ENCODE results near the gene FRG1. TPM values are rescaled to one million over a fixed set of nuclear protein-coding genes. Genes with fewer than 3 reads are reported as not detected.
"Not testable (repeated sequence)": the region's sequence is repeated elsewhere in the genome, so short reads cannot be mapped to it uniquely, and the experiment has no call there.

FRG1 gene
- total RNA-seq, 2 experiments from 2014 or later = 48.7 to 49.0 TPM

DNA sequence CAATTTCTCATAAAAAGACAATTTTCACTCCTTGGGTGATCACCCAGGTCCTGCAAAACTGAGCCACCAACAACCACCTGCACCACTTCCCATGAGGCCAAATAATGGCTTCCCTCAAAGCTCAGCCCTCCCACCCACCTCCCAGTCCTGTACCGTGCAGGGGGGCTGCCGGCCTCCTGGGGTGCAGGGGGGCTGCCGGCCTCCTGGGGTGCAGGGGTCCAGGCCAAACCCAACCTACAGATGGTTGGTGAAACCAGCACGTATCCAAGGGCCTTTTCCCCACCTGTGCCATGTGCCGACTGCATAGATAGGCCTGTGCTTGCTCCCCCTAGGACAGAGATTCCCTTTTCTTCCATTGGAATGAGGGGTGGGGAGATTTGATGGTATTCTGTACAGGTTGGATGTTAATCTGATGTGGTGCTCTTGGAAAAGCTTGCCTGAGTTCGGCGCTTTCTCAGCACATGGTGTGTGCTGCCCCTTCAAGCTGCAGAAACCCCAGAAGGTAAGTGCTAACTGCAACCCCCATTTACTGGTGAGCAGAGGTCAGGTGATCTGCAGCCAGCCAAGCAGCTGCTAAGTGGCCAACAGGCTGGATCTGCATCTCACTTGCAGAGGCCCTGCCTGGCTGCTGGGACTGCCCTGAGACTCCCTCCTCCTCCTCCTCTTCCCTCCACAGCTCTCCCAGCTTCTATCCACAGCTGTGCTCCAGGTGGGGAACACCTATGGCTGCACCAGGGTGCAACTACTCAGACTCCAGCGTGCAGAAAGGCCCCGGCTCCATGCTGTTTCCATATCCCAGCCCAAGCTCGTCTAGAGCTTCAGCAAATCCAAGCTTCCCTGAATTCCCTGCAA is 38.8 kb downstream of the FRG1 start:
- H3K9me3 ChIP-seq (ENCODE audit: control insufficient read depth in 1 of 2, insufficient read depth in 1 of 2, low read length in 2 of 2) = no peaks in the 10 kb centered on the region
- peaks cover 4% of the 10 kb centered on the region for H3K27me3 Mint-ChIP-seq
- ATAC-seq (ENCODE audit: poor library complexity) = no peak
- no peaks in the 10 kb centered on the region for H3K27me3 ChIP-seq (ENCODE audit: control insufficient read depth in 1 of 2, insufficient read depth in 2 of 2, low read length in 2 of 2)
- intact Hi-C loops (cut with DNase I, micrococcal nuclease) = no loop called here
- DNase-seq = no peak
- H3K4me3 Mint-ChIP-seq = no peak overlapping the region
- H3K36me3 ChIP-seq (ENCODE audit: insufficient read depth, low read length) = no peaks in the 10 kb centered on the region
- H3K36me3 Mint-ChIP-seq (ENCODE audit: low read depth) = no peaks in the 10 kb centered on the region
- H3K27ac ChIP-seq (ENCODE audit: low read depth in 1 of 2, low read length in 2 of 2) = no peak overlapping the region
- no peak overlapping the region for H3K4me3 ChIP-seq (ENCODE audit: low read length)
- H3K4me1 ChIP-seq (ENCODE audit: insufficient read depth, low read length) = no peaks in the 10 kb centered on the region
- ChIA-PET POLR2A (no interaction called here), CTCF (no interaction called here)
- no peak overlapping the region for H3K27ac Mint-ChIP-seq
- TF ChIP-seq, protein P1, sequence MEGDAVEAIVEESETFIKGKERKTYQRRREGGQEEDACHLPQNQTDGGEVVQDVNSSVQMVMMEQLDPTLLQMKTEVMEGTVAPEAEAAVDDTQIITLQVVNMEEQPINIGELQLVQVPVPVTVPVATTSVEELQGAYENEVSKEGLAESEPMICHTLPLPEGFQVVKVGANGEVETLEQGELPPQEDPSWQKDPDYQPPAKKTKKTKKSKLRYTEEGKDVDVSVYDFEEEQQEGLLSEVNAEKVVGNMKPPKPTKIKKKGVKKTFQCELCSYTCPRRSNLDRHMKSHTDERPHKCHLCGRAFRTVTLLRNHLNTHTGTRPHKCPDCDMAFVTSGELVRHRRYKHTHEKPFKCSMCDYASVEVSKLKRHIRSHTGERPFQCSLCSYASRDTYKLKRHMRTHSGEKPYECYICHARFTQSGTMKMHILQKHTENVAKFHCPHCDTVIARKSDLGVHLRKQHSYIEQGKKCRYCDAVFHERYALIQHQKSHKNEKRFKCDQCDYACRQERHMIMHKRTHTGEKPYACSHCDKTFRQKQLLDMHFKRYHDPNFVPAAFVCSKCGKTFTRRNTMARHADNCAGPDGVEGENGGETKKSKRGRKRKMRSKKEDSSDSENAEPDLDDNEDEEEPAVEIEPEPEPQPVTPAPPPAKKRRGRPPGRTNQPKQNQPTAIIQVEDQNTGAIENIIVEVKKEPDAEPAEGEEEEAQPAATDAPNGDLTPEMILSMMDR (IDR thresholded peaks at IDR 0.05) = no peak
- H3K4me1 Mint-ChIP-seq (ENCODE audit: low read depth) = no peaks in the 10 kb centered on the region
- peaks cover 2% of the 10 kb centered on the region for H3K9me3 Mint-ChIP-seq

DNA sequence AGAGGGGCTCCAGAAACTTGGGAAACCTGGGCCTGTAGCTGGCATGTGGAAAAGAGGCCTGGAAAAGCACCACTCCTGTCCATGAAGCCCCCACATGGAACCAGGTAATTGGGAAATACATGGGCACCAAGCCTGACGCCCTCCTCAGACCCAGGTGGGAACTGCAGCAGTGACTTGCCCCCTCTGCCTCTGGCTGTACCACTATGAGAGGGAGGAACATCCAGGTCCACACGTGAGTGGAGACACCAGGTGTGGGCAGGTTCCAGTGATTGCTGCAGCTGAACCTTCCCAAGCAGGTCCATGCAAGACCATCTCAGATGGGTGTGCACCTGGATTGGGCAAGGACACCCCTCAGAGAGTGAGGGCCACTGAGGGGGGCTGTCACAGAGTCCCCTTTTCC is 39.6 kb downstream of the FRG1 start:
- DNase-seq; POLR2A ChIA-PET; H3K27ac Mint-ChIP-seq; CTCF ChIA-PET; H3K27me3 ChIP-seq (ENCODE audit: control insufficient read depth in 1 of 2, insufficient read depth in 2 of 2, low read length in 2 of 2); H3K4me3 Mint-ChIP-seq; H3K4me1 ChIP-seq (ENCODE audit: insufficient read depth, low read length); H3K4me1 Mint-ChIP-seq (ENCODE audit: low read depth); H3K36me3 ChIP-seq (ENCODE audit: insufficient read depth, low read length); H3K4me3 ChIP-seq (ENCODE audit: low read length); ATAC-seq (ENCODE audit: poor library complexity); H3K27me3 Mint-ChIP-seq; H3K9me3 Mint-ChIP-seq; intact Hi-C loops (cut with DNase I, micrococcal nuclease); H3K27ac ChIP-seq (ENCODE audit: low read depth in 1 of 2, low read length in 2 of 2); H3K36me3 Mint-ChIP-seq (ENCODE audit: low read depth); H3K9me3 ChIP-seq (ENCODE audit: control insufficient read depth in 1 of 2, insufficient read depth in 1 of 2, low read length in 2 of 2): not testable (repeated sequence)

GRCh38 chr4:189981970-189982369 is 41.3 kb downstream of the FRG1 start:
- TF ChIP-seq, protein P1 (IDR thresholded peaks at IDR 0.05) = no peak
- H3K27me3 Mint-ChIP-seq = no peaks in the 10 kb centered on the region
- no peaks in the 10 kb centered on the region for H3K36me3 Mint-ChIP-seq (ENCODE audit: low read depth)
- Histone ChIP-seq H3K36me3 (ENCODE audit: insufficient read depth, low read length) (no peaks in the 10 kb centered on the region), H3K27ac (ENCODE audit: low read depth in 1 of 2, low read length in 2 of 2) (no peak overlapping the region), H3K9me3 (ENCODE audit: control insufficient read depth in 1 of 2, insufficient read depth in 1 of 2, low read length in 2 of 2) (no peaks in the 10 kb centered on the region), H3K27me3 (ENCODE audit: control insufficient read depth in 1 of 2, insufficient read depth in 2 of 2, low read length in 2 of 2) (no peaks in the 10 kb centered on the region), H3K4me1 (ENCODE audit: insufficient read depth, low read length) (no peaks in the 10 kb centered on the region), H3K4me3 (ENCODE audit: low read length) (no peak overlapping the region)
- peaks cover 2% of the 10 kb centered on the region for H3K9me3 Mint-ChIP-seq
- ATAC-seq (ENCODE audit: poor library complexity) (no peak), DNase-seq (no peak)
- H3K4me3 Mint-ChIP-seq = no peak overlapping the region
- no peak overlapping the region for H3K27ac Mint-ChIP-seq
- intact Hi-C loops (cut with DNase I, micrococcal nuclease) = no loop called here
- POLR2A ChIA-PET = no interaction called here
- CTCF ChIA-PET = no interaction called here
- H3K4me1 Mint-ChIP-seq (ENCODE audit: low read depth) = no peaks in the 10 kb centered on the region

DNA sequence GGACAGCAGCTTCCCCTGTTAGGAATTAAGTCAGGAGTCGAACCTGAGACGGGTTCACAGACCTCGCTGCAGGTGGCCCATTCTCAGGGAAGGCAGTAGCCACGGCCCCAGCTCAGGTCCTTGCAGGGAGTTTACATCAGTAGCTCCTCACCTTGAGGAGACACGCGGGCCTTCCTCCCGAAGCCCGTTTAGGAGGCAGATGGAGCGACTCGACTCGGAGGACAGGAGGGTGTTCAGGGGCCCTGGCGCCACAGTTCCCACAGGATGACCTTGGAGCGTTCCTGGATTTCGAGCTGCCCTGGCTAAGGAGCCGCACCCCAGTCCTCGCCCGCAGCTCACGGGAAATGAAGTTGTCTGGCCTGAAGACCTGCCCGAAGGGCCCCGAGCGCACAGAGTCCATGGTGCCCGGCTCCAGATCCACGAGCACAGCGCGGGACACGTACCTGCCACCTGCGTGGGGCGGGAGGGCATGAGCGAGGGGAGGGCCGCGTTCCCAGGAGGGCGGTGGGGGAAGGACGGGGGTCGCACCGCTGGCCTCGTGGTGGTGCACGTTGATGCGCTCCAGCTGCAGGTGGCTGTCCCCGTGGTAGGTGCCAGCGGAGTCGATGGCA is 43.3 kb downstream of the FRG1 start:
- H3K27ac Mint-ChIP-seq; H3K36me3 Mint-ChIP-seq (ENCODE audit: low read depth); POLR2A ChIA-PET; H3K4me1 Mint-ChIP-seq (ENCODE audit: low read depth); H3K27me3 Mint-ChIP-seq; CTCF ChIA-PET; H3K4me3 ChIP-seq (ENCODE audit: low read length); H3K4me3 Mint-ChIP-seq; H3K27me3 ChIP-seq (ENCODE audit: control insufficient read depth in 1 of 2, insufficient read depth in 2 of 2, low read length in 2 of 2); ATAC-seq (ENCODE audit: poor library complexity); H3K9me3 ChIP-seq (ENCODE audit: control insufficient read depth in 1 of 2, insufficient read depth in 1 of 2, low read length in 2 of 2); DNase-seq; H3K27ac ChIP-seq (ENCODE audit: low read depth in 1 of 2, low read length in 2 of 2); H3K4me1 ChIP-seq (ENCODE audit: insufficient read depth, low read length); H3K36me3 ChIP-seq (ENCODE audit: insufficient read depth, low read length); H3K9me3 Mint-ChIP-seq; intact Hi-C loops (cut with DNase I, micrococcal nuclease): not testable (repeated sequence)

GRCh38 chr4:189984661-189985060 is 44.0 kb downstream of the FRG1 start:
- H3K9me3 Mint-ChIP-seq; H3K27me3 ChIP-seq (ENCODE audit: control insufficient read depth in 1 of 2, insufficient read depth in 2 of 2, low read length in 2 of 2); intact Hi-C loops (cut with DNase I, micrococcal nuclease); POLR2A ChIA-PET; H3K36me3 ChIP-seq (ENCODE audit: insufficient read depth, low read length); H3K36me3 Mint-ChIP-seq (ENCODE audit: low read depth); H3K4me1 Mint-ChIP-seq (ENCODE audit: low read depth); H3K27ac ChIP-seq (ENCODE audit: low read depth in 1 of 2, low read length in 2 of 2); H3K4me1 ChIP-seq (ENCODE audit: insufficient read depth, low read length); H3K27me3 Mint-ChIP-seq; DNase-seq; H3K4me3 ChIP-seq (ENCODE audit: low read length); H3K9me3 ChIP-seq (ENCODE audit: control insufficient read depth in 1 of 2, insufficient read depth in 1 of 2, low read length in 2 of 2); H3K4me3 Mint-ChIP-seq; CTCF ChIA-PET; ATAC-seq (ENCODE audit: poor library complexity); H3K27ac Mint-ChIP-seq: not testable (repeated sequence)

Data from CD4-positive, alpha-beta T cell (primary cell).